PC-9 (cell line): Measurements from ENCODE around the gene EYS. TPM values are rescaled to one million over a fixed set of nuclear protein-coding genes. Genes with fewer than 3 reads are reported as not detected.

Experiments
- BruUV-seq: library from RNA; stranded (reverse); fragments of 400-500 nt; replicated peaks from 2 replicates; lab custom pipeline; 2021; lab: Mats Ljungman, UMichigan
- CTCF ChIA-PET: fragments of 300-600 bp; sonication (Branson Sonifier 250); formaldehyde crosslinking; loops from one replicate; lab custom pipeline; 2022; ENCODE audit warnings: antibody characterized with exemption; lab: Charles Lee
- POLR2A ChIA-PET: fragments of 300-600 bp; sonication (Branson Sonifier 250); formaldehyde crosslinking; loops from one replicate; lab custom pipeline; 2022; ENCODE audit warnings: antibody characterized with exemption; ENCODE audit not compliant: unreplicated experiment; lab: Charles Lee
- DNase-seq, 2 experiments: peaks; one replicate each; pipeline versions ENCODE4 v3.0.0 to v3.0.0-alpha.2; 2015 to 2022; ENCODE audit warnings: mixed read lengths in 1 of 2
- H2AFZ ChIP-seq: fragments of 200-600 bp; sonication (generic); 2 replicates; pipeline ENCODE4 v1.8.1; 2017; ENCODE audit warnings: antibody characterized with exemption
- H3F3A ChIP-seq: fragments of 200-600 bp; sonication (generic); 2 replicates; pipeline ENCODE4 v1.8.1; 2017; ENCODE audit warnings: antibody characterized with exemption, mild to moderate bottlenecking, low read depth; ENCODE audit not compliant: insufficient read depth
- H3K27ac ChIP-seq: fragments of 200-600 bp; sonication (generic); 2 replicates; pipeline ENCODE4 v1.6.1; 2016; ENCODE audit warnings: mixed run types
- H3K27me3 ChIP-seq: fragments of 200-600 bp; sonication (generic); 2 replicates; pipeline ENCODE4 v1.6.1; 2016; ENCODE audit warnings: low read depth, mixed run types; ENCODE audit not compliant: insufficient read depth
- H3K36me3 ChIP-seq: fragments of 200-600 bp; sonication (generic); 2 replicates; pipeline ENCODE4 v1.6.1; 2016; ENCODE audit warnings: low read depth, mixed run types
- H3K4me1 ChIP-seq: fragments of 200-600 bp; sonication (generic); replicated peaks from 2 replicates; pipeline ENCODE4 v1.6.1; 2016; ENCODE audit warnings: mixed run types; ENCODE audit not compliant: insufficient read depth
- H3K4me2 ChIP-seq: fragments of 200-600 bp; sonication (generic); 2 replicates; pipeline ENCODE4 v1.6.1; 2017; ENCODE audit warnings: mixed run types
- H3K4me3 ChIP-seq: fragments of 200-600 bp; sonication (generic); 2 replicates; pipeline ENCODE4 v1.6.1; 2016; ENCODE audit warnings: mixed run types
- H3K79me2 ChIP-seq: fragments of 200-600 bp; sonication (generic); 2 replicates; pipeline ENCODE4 v1.6.1; 2017; ENCODE audit warnings: low read depth, mixed run types
- H3K9me2 ChIP-seq: fragments of 200-600 bp; sonication (generic); 2 replicates; pipeline ENCODE4 v1.8.1; 2017; ENCODE audit warnings: mild to moderate bottlenecking; ENCODE audit not compliant: insufficient read depth
- H3K9me3 ChIP-seq: fragments of 200-600 bp; sonication (generic); 2 replicates; pipeline ENCODE4 v1.8.1; 2016; ENCODE audit warnings: low read depth; ENCODE audit not compliant: insufficient read depth
- H4K20me1 ChIP-seq: fragments of 200-600 bp; sonication (generic); 2 replicates; pipeline ENCODE4 v1.8.1; 2017; ENCODE audit not compliant: insufficient read depth
- CTCF ChIP-seq: fragments of 200-600 bp; sonication (generic); conservative IDR thresholded peaks from 2 replicates; pipeline ENCODE4 v1.6.1; 2017; ENCODE audit warnings: mixed run types, antibody characterized with exemption, mild to moderate bottlenecking, moderate library complexity
- EZH2 ChIP-seq: fragments of 200-600 bp; sonication (generic); IDR thresholded peaks from 2 replicates; pipeline ENCODE4 v1.8.0; 2017; ENCODE audit warnings: antibody characterized with exemption, low read depth
- intact Hi-C: fragments of 100-400 bp; cut with micrococcal nuclease; formaldehyde crosslinking; loops from one replicate; pipeline ENCODE4 v1.10.0; 2022; ENCODE audit not compliant: unreplicated experiment
- total RNA-seq: library from RNA; stranded (reverse); gene quantifications from 2 replicates; pipeline ENCODE4 v1.2.3, GENCODE V29; 2021

Gene EYS
- total RNA-seq, 1 experiment from 2014 or later = not detected

GRCh38 chr6:65081756-65082155, 625.3 kb downstream of the EYS start:
- TF ChIP-seq EZH2 = no peak
- no peak for TF ChIP-seq CTCF
- Histone ChIP-seq H3K4me3 (no peak overlapping the region), H3K36me3 (no peaks in the 10 kb centered on the region), H3K9me3 (no peaks in the 10 kb centered on the region), H3K9me2 (no peaks in the 10 kb centered on the region), H2AFZ (no peak overlapping the region), H3K4me2 (no peak overlapping the region), H3F3A (no peaks in the 10 kb centered on the region), H3K4me1 (no peaks in the 10 kb centered on the region), H3K79me2 (no peaks in the 10 kb centered on the region), H4K20me1 (no peaks in the 10 kb centered on the region), H3K27me3 (no peaks in the 10 kb centered on the region), H3K27ac (no peak overlapping the region)
- no peak for DNase-seq
- intact Hi-C loops = no loop called here
- POLR2A ChIA-PET = no interaction called here
- BruUV-seq = no TSS peak
- CTCF ChIA-PET = no interaction called here

GRCh38 chr6:65075705-65076230, 631.3 kb downstream of the EYS start:
- POLR2A ChIA-PET = no interaction called here
- BruUV-seq = no TSS peak
- TF ChIP-seq EZH2 = no peak
- no peak for TF ChIP-seq CTCF

GRCh38 chr6:65072500-65072899, 634.5 kb downstream of the EYS start:
- CTCF ChIA-PET = no interaction called here
- H3K4me1 ChIP-seq = no peaks in the 10 kb centered on the region

More at GRCh38 chr6:65075705-65076230, 631.3 kb downstream of the EYS start:
- H3K36me3 ChIP-seq = no peaks in the 10 kb centered on the region
- H3K9me2 ChIP-seq = no peaks in the 10 kb centered on the region
- no peak overlapping the region for H3K27ac ChIP-seq
- H3K9me3 ChIP-seq = no peaks in the 10 kb centered on the region; the same call in 1 of the 2 replicates
- intact Hi-C loops = no loop called here
- CTCF ChIA-PET = no interaction called here
- no peaks in the 10 kb centered on the region for H4K20me1 ChIP-seq
- no peaks in the 10 kb centered on the region for H3K27me3 ChIP-seq
- H3K79me2 ChIP-seq = no peaks in the 10 kb centered on the region
- no peak overlapping the region for H2AFZ ChIP-seq
- H3K4me1 ChIP-seq = no peaks in the 10 kb centered on the region
- no peak for DNase-seq
- H3K4me3 ChIP-seq = no peak overlapping the region
- H3K4me2 ChIP-seq = no peak overlapping the region
- no peaks in the 10 kb centered on the region for H3F3A ChIP-seq

More at GRCh38 chr6:65072500-65072899, 634.5 kb downstream of the EYS start:
- no peaks in the 10 kb centered on the region for H3K79me2 ChIP-seq
- no peak overlapping the region for H3K27ac ChIP-seq
- intact Hi-C loops = no loop called here
- H3K9me3 ChIP-seq = no peaks in the 10 kb centered on the region; the same call in 1 of the 2 replicates
- H3K9me2 ChIP-seq = no peaks in the 10 kb centered on the region
- no peak overlapping the region for H3K4me2 ChIP-seq
- H3K4me3 ChIP-seq = no peak overlapping the region
- no peak for TF ChIP-seq CTCF
- TF ChIP-seq EZH2 = no peak
- H3K27me3 ChIP-seq = no peaks in the 10 kb centered on the region
- no peak for DNase-seq
- H4K20me1 ChIP-seq = no peaks in the 10 kb centered on the region
- BruUV-seq = no TSS peak
- no peaks in the 10 kb centered on the region for H3K36me3 ChIP-seq
- POLR2A ChIA-PET = no interaction called here
- H3F3A ChIP-seq = no peaks in the 10 kb centered on the region
- H2AFZ ChIP-seq = no peak overlapping the region
